Activated CD4-positive, alpha-beta T cell treated with anti-CD3 and anti-CD28 coated beads, Interleukin-2, amount 10 ng/mL, durations not matched to agents 7 days and 5 days (primary cell): ENCODE results near the gene PCSK4. TPM values are rescaled to one million over a fixed set of nuclear protein-coding genes. Genes with fewer than 3 reads are reported as not detected.

Experiments
- CTCF ChIA-PET: fragments of 350-600 bp; sonication (Branson Sonifier 250); formaldehyde crosslinking; loops from one replicate; lab custom pipeline; 2021; ENCODE audit warnings: antibody characterized with exemption; lab: Charles Lee
- POLR2A ChIA-PET: fragments of 350-600 bp; sonication (Branson Sonifier 250); formaldehyde crosslinking; loops from one replicate; lab custom pipeline; 2021; ENCODE audit warnings: antibody characterized with exemption; lab: Charles Lee
- DNase-seq: peaks from one replicate; pipeline ENCODE4 v3.0.0-alpha.2; 2020
- H3K27ac Mint-ChIP-seq: one replicate; pipeline ENCODE4 v1.8.0; 2021; ENCODE audit warnings: mild to moderate bottlenecking, moderate library complexity, mixed read lengths
- H3K27me3 Mint-ChIP-seq: one replicate; pipeline ENCODE4 v1.8.0; 2021; ENCODE audit warnings: mixed read lengths
- H3K36me3 Mint-ChIP-seq: one replicate; pipeline ENCODE4 v1.8.0; 2021; ENCODE audit warnings: low read depth, mixed read lengths
- H3K4me1 Mint-ChIP-seq: one replicate; pipeline ENCODE4 v1.8.0; 2021; ENCODE audit warnings: mixed read lengths
- H3K4me3 Mint-ChIP-seq: one replicate; pipeline ENCODE4 v1.8.0; 2021; ENCODE audit warnings: mild to moderate bottlenecking, moderate library complexity, mixed read lengths
- H3K9me3 Mint-ChIP-seq: one replicate; pipeline ENCODE4 v1.8.0; 2021; ENCODE audit warnings: mixed read lengths
- total RNA-seq, 2 experiments: library from RNA; stranded (reverse); gene quantifications; one replicate each; pipeline ENCODE4 v1.2.3, GENCODE V29; 2021

PCSK4 gene
- total RNA-seq, 2 experiments from 2014 or later = 3.8 to 4.4 TPM

DNA sequence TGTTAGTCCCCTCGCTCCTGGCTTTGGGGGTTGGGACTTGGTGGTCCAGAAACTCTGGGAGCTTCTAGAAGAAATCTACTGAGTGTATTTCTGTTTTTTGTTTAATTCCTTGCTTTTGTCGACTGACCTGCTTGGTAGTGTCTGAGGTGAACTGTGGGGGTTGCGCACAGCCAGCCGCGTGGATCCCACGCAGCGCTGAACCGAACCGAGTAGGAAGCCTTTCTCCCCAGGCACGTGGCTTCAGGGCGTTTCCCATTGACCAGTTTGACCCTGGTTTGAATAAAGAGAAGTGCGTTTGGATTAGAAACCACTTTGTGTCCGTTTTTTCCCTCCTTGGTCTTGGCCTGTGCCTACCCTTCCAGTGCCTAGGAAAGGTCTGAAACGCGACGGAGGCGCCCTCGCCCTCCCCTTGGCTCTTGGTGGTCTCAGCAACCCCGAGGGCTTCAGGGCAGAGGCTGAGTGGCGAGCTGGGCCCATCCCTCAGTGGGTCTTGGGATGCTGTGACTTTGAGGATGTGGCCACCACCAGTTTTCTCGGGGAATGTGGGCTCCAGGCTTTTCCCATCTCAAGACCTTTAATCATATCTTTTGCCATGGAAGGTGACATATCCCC lies 54.7 kb downstream of the PCSK4 start:
- DNase-seq = no peak
- H3K4me1 Mint-ChIP-seq = peaks cover 20% of the 10 kb centered on the region
- H3K27me3 Mint-ChIP-seq = no peaks in the 10 kb centered on the region
- H3K36me3 Mint-ChIP-seq = peaks cover 23% of the 10 kb centered on the region
- CTCF ChIA-PET = interaction anchor here (1.5 kb wide), 1 partner anchor 63 kb away, joined by 4 read pairs; no protein-coding TSS in a partner anchor
- H3K27ac Mint-ChIP-seq = no peak overlapping the region
- H3K4me3 Mint-ChIP-seq = no peak overlapping the region
- POLR2A ChIA-PET = no interaction called here
- H3K9me3 Mint-ChIP-seq = no peaks in the 10 kb centered on the region

DNA sequence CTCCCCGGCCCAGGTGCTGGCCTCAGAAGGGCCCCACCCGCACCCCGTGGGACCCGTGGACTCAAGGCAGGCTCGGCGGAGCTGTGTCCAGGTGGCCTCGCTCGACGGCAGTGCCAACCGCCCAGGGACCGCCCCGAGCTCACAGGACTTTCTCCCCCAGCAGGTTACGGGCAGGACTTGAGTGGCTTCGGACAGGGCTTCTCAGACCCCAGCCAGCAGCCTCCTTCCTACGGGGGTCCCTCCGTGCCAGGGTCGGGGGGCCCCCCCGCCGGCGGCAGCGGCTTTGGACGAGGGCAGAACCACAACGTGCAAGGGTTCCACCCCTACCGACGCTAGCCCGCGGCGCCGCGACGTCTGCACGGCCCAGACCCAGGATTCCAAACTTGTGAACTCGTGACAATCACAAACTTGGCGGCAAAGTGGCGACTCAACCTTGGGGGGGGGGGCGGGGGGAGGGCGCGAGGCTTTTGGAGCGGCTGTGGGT lies 55.5 kb downstream of the PCSK4 start:
- DNase-seq = no peak
- peaks cover 11% of the 10 kb centered on the region for H3K4me1 Mint-ChIP-seq
- H3K9me3 Mint-ChIP-seq = no peaks in the 10 kb centered on the region
- ChIA-PET CTCF (interaction anchor here (1.3 kb wide), 1 partner anchor 10 kb away, joined by 3 read pairs; no protein-coding TSS in a partner anchor), POLR2A (no interaction called here)
- no peak overlapping the region for H3K4me3 Mint-ChIP-seq
- H3K36me3 Mint-ChIP-seq = peaks cover 19% of the 10 kb centered on the region
- H3K27me3 Mint-ChIP-seq = no peaks in the 10 kb centered on the region
- no peak overlapping the region for H3K27ac Mint-ChIP-seq

DNA sequence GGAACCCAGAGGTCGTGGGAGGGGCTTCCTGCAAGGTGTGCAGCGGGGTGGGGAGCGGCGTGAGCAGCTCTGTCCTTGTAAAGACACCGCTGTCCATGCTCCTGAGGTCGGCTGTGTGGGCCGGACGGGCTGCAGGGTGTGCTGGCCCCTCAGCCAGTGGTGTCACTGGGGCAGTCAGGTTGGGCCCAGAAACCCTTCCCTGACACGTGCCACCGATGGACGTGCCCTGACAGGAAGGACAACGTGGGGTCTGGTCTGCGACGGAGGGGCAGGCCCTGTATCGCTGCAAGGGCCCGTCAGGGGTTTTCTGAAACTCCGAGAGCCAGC lies 56.1 kb downstream of the PCSK4 start:
- Mint-ChIP-seq H3K36me3 (peaks cover 14% of the 10 kb centered on the region), H3K4me1 (peaks cover 8% of the 10 kb centered on the region), H3K27ac (no peak overlapping the region), H3K4me3 (no peak overlapping the region), H3K9me3 (no peaks in the 10 kb centered on the region), H3K27me3 (no peaks in the 10 kb centered on the region)
- no peak for DNase-seq
- CTCF ChIA-PET = interaction anchor here (1.3 kb wide), 1 partner anchor 11 kb away, joined by 3 read pairs; no protein-coding TSS in a partner anchor
- POLR2A ChIA-PET = no interaction called here

DNA sequence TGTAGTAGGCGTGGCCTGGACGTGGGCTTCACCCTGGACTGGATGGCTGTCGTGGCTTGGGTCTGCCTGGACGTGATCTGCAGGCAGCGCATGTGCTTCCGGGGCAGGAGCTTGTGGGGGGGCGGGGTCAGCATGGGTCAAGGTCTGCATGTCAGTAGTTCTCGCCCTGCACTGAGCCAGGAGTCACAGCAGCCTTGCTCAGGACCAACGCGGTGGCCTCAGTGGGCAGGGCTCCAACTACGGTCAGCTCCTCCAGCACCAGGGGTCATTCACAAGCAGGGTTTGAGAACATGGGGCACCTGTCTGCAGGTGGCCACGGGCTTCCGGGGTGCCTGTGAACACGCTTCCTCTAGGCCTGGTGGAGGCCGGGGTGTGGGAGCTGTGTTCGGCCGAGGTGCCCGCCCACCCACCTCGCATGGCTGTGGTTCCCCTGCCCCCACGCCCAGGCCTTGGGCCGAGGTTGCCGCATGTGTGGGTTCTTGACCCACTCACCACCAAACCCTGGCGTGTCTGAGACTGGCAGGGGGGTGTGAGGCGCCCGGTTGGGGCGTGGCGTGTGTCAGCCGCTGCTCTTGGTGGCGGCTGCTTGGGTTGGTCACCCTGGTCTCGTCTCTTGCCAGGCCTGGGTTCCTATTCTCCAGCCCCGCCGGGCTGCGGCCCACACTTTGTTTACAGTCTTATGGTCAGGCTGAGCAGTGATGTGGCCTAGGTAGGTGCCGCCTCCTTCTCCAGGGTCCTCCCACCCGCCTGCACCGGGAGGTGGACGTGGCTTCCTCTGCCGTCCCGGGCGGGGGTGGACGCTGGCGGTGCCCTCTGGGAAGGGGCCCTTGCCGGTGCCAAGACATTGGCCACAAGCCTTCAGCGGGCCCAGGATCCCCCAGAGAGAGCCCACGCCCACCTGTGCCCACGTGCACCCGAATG lies 56.8 kb downstream of the PCSK4 start:
- DNase-seq = no peak
- no peaks in the 10 kb centered on the region for H3K9me3 Mint-ChIP-seq
- peaks cover 8% of the 10 kb centered on the region for H3K4me1 Mint-ChIP-seq
- H3K27me3 Mint-ChIP-seq = no peaks in the 10 kb centered on the region
- no peak overlapping the region for H3K4me3 Mint-ChIP-seq
- ChIA-PET POLR2A (interaction anchor here (0.7 kb wide), 1 partner anchor 24 kb away, joined by 3 read pairs; no protein-coding TSS in a partner anchor), CTCF (interaction anchor here (1.3 kb wide), 2 partner anchors 11 to 12 kb away, joined by 3 to 4 read pairs; no protein-coding TSS in a partner anchor)
- peaks cover 14% of the 10 kb centered on the region for H3K36me3 Mint-ChIP-seq
- H3K27ac Mint-ChIP-seq = no peak overlapping the region

DNA sequence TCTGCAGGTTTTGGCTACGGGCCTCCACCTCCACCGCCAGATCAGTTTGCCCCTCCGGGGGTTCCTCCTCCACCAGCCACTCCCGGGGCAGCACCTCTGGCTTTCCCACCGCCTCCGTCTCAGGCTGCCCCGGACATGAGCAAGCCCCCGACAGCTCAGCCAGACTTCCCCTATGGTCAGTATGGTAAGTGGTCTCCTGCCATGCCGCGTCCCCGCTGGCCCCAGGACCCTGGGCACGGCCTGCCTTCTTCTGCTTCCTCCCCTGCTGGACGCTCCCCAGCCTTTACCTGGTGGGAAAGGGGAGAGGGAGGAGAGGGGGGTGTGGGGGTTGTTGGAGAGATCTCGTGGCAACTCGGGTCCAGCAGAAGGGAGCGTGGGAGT lies 57.7 kb downstream of the PCSK4 start:
- Mint-ChIP-seq H3K4me3 (no peak overlapping the region), H3K27me3 (no peaks in the 10 kb centered on the region), H3K36me3 (peaks cover 14% of the 10 kb centered on the region), H3K27ac (no peak overlapping the region), H3K9me3 (no peaks in the 10 kb centered on the region), H3K4me1 (no peaks in the 10 kb centered on the region)
- ChIA-PET CTCF (interaction anchor here (1.3 kb wide), 1 partner anchor 11 kb away, joined by 4 read pairs; no protein-coding TSS in a partner anchor), POLR2A (interaction anchor here (0.7 kb wide), 1 partner anchor 23 kb away, joined by 3 read pairs; no protein-coding TSS in a partner anchor)
- no peak for DNase-seq

DNA sequence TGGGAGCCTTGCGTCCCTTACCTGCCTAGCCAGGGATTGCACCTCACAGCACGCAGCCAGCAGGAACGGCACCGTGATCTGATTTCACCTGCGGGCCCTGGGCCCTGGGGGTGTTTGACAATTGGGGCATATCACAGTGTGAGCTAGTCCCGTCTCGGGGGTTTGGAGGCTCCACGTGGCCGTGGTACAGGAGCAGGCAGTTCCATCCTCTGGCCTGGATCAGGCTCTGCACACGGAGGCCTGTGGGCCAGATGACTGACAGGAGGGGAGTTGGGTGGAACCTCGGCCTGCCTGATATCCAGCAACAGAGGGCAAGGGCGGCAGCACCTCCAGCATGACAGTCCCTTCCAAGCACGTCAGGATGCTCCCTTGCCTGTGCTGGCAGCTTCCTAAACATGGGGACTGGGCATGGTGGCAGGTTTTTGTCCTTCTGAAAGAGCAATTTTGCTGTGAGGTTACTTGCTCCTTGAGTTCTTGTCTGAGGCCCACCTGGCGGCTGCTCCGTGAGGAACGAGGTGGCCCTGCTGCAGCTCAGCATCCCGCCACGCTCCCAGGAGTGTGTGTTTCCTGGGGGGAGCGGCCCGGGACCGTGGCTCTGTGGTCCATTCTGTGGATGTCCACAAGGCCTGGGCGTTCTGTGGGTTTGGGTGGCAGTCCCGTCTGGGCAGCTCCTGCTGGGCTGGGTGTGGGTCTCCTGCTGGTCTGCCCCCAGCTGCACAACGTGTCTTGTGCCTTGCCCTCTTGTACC lies 58.2 kb downstream of the PCSK4 start:
- Mint-ChIP-seq H3K27ac (no peak overlapping the region), H3K36me3 (peaks cover 14% of the 10 kb centered on the region), H3K27me3 (no peaks in the 10 kb centered on the region), H3K9me3 (no peaks in the 10 kb centered on the region), H3K4me3 (no peak overlapping the region), H3K4me1 (no peaks in the 10 kb centered on the region)
- no peak for DNase-seq
- ChIA-PET CTCF (no interaction called here), POLR2A (interaction anchor here (0.7 kb wide), 1 partner anchor 22 kb away, joined by 3 read pairs; no protein-coding TSS in a partner anchor)

Other genes starting within 250 kb of the PCSK4 start
- 100 to 1,000 TPM; 151 to 166 TPM for gene ATP5F1D, start 248.6 kb downstream of the PCSK4 start, total RNA-seq
- 10 to 100 TPM; 58.0 to 65.7 TPM for gene MIDN, start 241.8 kb downstream of the PCSK4 start, total RNA-seq
- 100 to 1,000 TPM; 169 to 224 TPM for gene CIRBP, start 221.0 kb downstream of the PCSK4 start, total RNA-seq
- gene FAM174C, start 214.8 kb downstream of the PCSK4 start, total RNA-seq = 10 to 100 TPM; 47.8 to 51.5 TPM
- gene EFNA2, start 204.5 kb downstream of the PCSK4 start, total RNA-seq = not detected
- gene NDUFS7, start 106.4 kb downstream of the PCSK4 start, total RNA-seq = 100 to 1,000 TPM in 1 of 2 experiments, 10 to 100 TPM in 1; 99.3 to 103 TPM
- 10 to 100 TPM; 23.0 to 25.9 TPM for gene GAMT, start 88.8 kb downstream of the PCSK4 start, total RNA-seq
- gene DAZAP1, start 82.8 kb downstream of the PCSK4 start, total RNA-seq = 100 to 1,000 TPM; 235 to 241 TPM
- gene RPS15, start 52.0 kb downstream of the PCSK4 start, total RNA-seq = 1,000 to 10,000 TPM; 1,158 to 1,387 TPM
- under 1 TPM; 0.02 to 0.10 TPM for gene APC2, start 40.2 kb downstream of the PCSK4 start, total RNA-seq
- gene C19orf25, start 11.1 kb downstream of the PCSK4 start, total RNA-seq = 10 to 100 TPM; 33.2 to 40.7 TPM
- 1 to 10 TPM; 1.6 to 1.8 TPM for gene REEP6, start 831 bp upstream of the PCSK4 start, total RNA-seq
- gene ADAMTSL5, start 22.7 kb upstream of the PCSK4 start, total RNA-seq = 1 to 10 TPM; 4.2 to 5.4 TPM
- not detected for gene PLK5, start 33.7 kb upstream of the PCSK4 start, total RNA-seq
- 10 to 100 TPM in 1 of 2 experiments, 1 to 10 TPM in 1; 10.0 to 12.1 TPM for gene MEX3D, start 78.0 kb upstream of the PCSK4 start, total RNA-seq
- 10 to 100 TPM; 76.2 to 93.3 TPM for gene MBD3, start 102.5 kb upstream of the PCSK4 start, total RNA-seq
- 100 to 1,000 TPM; 144 to 184 TPM for gene UQCR11, start 115.1 kb upstream of the PCSK4 start, total RNA-seq
- 10 to 100 TPM; 84.5 to 85.9 TPM for gene TCF3, start 162.3 kb upstream of the PCSK4 start, total RNA-seq